NCI-H1694 treated with DMSO at 0.1 percent for 48 hours (cell line): ENCODE data around the gene IFNL4.
"Not testable (repeated sequence)": the region's sequence is repeated elsewhere in the genome, so short reads cannot be mapped to it uniquely, and the experiment has no call there.

Source experiments
- DNase-seq: peaks from one replicate; lab custom pipeline; 2025; lab: John Stamatoyannopoulos, UW

The IFNL4 gene

DNA sequence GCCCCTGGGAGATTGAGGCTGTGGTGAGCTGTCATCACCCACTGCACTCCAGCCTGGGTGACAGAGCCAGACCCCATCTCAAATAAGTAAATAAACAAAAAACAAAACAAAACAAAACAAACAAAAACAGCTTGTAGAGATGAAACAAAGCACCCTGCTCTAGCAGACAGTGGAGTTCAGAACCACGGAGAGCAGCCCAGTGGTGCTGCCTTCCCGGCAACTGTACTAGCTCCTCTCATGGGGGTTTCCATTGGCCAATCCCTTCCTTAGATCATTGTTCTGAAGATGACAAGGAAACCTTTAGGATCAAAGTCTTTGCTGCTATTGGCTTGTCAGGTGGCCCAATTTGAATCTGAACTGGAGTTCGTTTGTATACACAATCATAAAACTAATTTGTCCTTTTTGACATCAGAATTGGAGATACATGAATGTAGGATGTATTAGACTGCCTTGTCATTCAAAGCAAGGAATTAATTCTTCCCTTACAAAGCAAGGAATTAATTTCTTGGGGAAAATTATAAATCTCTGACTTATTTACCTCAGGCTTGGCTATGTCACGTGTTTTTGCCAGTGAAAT is 24.9 kb downstream of the IFNL4 start:
- DNase-seq, result no peak

DNA sequence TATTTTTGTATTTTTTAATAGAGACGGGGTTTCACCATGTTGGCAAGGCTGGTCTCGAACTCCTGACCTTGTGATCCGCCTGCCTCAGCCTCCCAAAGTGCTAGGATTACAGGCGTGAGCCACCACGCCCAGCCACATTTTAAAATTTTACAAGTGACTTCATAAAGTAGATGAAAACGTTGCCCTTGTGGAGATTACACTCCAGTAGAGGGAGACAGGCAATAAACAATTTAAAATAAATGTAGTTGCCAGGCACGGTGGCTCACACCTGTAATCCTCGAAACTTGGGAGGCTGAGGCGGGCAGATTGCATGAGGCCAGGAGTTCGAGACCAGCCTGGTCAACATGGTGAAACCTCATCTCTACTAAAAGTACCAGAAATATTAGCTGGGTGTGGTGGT is 29.5 kb downstream of the IFNL4 start:
- not testable (repeated sequence) for DNase-seq

DNA sequence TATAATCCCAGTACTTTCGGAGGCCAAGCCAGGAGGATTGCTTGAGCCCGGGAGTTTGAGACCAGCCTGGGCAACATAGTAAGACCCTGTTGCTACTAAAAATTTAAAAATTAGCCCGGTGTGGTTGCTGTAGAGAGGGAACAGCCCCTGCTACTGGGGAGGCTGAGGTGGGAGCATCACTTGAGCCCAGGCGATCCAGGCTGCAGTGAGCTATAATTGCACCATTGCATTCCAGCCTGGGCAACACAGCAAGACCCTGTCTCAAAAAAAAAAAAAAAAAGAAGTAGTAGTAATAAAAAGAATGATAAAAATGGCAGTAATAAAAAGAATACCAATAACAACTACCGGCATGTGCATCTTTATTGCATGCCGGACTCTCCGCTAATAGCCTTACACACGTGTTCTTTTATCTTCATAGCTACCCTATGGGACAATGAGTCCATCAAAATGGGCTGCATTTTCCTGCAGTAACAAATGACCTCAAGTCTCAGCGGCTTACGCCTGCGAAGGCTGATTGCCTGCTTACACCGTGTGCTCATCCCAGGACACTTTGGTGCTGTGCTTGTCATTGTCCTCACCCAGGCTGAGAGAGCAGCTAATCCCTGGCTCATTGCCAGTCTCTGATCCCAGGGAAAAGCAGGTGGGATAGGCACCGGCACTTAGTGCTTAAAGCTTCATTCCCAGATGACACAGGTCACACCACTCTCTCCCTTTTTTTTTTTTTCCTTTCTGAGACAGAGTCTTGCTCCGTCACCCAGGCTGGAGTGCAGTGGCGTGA is 30.2 kb downstream of the IFNL4 start:
- no peak for DNase-seq

DNA sequence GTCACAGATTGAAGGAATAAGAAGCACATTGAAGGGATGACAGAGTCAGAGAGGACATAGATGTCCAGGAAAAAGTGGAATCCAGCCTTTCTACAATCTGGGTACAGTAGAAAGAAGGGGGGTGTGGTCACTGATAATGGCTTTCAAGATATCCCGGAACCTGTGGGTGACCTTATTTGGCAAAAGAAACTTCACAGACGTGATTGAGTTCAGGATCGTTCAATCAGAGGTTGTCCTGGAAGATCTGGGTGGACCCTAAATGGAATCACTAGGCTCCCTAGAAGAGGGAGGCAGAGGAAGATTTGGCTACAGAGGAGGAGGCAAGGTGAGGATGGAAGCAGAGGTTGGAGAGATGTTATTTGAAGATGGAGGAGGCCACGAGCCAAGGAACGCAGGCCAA is 31.6 kb downstream of the IFNL4 start:
- no peak for DNase-seq

DNA sequence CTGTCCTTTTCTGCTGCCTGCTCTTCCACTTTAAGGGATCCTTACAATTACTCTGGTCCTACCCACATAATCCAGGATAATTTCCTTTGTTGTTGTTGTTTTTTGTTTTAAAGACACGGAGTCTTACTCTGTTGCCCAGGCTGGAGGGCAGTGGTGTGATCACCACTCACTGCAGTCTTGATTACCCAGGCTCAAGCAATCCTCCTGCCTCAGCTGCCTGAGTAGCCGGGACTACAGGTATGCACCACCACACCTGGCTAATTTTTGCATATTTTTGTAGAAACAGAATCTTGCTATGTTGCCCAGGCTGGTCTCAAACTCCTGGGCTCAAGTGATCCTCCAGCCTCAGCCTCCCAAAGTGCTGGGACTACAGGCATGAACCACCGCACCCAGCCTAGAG is 33.3 kb downstream of the IFNL4 start:
- not testable (repeated sequence) for DNase-seq

DNA sequence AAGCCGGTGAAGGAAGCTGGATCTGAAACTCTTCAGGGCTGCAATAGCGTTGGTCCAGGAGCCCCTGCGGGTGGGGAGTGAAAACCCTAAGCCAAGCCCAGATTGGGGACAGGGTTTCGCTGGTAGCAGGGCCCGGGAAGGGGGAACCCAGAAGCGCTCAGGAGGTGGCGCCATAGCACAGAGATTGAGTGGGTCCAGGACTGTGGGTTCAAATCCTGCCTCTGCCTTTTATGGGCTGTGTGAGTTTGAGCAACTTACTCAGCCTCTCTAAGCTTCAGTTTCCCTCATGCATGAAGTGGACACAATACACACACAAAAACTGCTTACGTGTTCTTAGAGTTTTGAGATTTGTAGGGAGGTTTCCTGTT is 36.3 kb downstream of the IFNL4 start:
- DNase-seq, result peak; percentile 3

DNA sequence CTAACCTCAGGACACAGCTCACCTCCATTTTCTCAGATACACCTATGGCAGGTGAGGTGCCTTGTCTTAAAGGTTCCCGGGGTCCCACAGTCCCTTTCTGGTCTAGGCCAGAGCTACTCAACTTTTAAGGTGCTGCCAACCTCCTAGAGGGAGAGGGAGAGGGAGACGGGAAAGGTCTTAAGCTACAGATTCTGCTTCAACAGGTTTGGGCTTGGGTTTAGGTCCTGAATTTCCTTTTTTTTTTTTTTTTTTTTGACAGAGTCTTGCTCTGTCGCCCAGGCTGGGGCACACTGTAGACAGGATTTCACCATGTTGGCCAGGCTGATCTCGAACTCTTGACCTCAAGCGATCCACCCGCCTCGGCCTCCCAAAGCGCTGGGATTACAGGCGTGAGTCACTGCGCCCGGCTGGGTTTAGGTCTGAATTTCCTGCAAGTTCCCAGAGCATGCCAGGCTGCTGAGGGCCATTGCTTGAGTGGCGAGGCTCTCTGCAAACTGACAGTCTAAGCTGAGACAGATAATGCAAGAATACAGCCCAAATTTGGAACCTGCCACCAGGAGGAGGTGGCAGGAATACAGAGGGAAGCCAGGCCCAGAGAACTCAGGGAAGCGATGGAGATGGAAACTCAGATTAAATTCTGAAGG is 36.8 kb downstream of the IFNL4 start:
- DNase-seq, result no peak

DNA sequence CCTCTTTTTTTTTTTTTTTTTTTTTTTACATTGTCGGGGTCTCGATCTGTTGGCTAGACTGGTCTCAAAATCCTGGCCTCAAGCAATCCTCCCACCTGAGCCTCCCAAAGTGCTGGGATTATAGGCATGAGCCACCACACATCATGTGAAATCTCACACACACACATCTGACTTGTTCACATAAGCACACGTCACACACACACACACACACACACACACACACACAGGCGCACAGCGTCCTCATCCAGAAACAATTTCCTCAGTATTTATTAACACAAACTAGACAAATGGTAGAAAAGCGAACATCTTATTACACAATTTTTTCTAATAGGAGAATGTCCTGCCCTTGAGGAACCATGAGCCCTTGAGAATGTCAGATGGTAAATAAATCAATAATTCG is 39.5 kb downstream of the IFNL4 start:
- DNase-seq, result no peak

DNA sequence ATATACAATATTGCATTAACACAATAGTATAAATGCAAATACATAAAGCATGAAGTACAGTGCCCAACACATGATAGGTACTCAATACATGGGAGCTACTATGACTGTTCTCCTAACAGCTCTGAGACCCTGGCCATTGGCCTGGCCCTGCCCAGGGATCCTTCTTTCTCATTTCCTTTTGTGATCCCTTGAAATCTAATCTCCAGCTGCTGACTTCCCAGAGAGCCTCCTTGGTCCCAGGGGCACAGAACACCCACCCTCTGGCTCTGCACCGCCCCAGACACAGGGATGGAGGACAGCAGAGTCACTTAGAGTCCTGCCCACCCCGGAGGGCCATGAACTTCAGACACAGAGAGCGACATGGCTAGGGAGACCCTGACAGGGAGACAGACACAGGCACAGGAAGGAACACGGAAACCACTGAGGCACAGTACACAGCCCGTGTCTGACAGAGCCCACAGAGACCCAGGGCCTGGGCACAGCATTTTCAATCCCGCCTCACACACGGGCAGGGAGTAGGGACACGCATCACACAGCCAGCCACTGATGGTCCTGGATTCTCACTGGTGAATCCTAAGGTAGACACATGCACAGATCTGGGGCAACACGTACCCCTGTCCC is 40.4 kb downstream of the IFNL4 start:
- no peak for DNase-seq

DNA sequence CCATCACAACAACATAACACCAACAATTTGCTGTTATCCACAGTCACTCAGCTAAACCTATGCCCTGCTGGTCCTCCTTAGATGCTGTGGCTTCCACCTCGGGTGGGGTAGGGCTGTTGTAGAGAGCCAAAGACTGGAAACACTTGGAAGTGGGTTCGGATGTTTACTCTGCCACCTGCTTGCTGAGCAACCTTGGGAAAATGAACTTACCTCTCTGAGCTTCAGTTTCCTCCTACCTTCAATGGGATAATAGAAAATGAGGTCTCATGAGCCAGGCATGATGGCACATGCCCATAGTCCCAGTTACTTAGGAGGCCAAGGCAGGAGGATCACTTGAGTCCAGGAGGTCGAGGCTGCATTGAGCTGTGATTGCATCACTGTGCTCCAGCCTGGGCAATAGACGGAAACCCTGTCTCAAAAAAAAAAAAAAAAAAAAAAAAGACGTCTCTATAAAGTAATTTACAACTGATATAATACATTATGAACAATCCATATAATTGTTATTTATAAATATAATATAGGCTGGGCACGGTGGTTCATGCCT is 41.3 kb downstream of the IFNL4 start:
- no peak for DNase-seq

DNA sequence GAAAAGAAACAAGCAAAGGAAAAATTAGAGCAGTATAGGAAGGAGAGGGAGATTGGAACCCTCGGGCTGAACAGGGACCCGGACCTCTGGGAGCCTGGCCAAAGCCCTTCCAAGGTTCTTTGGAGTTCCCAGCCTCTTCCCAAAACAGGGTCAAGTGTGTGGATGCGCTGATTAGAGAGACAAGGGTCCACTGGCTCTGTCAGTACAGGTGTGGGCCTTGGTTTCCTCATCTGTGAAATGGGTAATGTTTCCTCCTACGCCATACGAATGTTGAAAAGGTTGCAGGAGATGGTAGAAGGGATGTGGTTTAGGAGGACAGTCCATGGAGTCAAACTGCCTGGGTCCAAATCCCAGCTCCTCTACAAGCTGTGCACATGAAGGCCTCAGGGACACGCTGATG is 42.5 kb downstream of the IFNL4 start:
- no peak for DNase-seq

DNA sequence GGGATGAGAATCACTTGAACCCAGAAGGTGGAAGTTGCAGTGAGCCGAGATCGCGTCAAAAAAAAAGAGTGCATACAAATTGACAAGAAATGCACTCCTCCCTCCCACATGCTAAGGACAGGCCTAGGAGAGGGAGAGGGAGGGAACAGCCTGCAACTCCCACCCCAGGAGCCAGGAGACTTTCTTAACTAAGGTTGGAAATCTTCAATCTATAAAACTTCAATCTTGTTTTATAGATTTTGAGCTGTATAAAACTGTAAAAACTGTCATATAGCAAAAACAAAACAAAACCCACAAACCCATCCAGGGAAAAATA is 43.2 kb downstream of the IFNL4 start:
- DNase-seq, result no peak

DNA sequence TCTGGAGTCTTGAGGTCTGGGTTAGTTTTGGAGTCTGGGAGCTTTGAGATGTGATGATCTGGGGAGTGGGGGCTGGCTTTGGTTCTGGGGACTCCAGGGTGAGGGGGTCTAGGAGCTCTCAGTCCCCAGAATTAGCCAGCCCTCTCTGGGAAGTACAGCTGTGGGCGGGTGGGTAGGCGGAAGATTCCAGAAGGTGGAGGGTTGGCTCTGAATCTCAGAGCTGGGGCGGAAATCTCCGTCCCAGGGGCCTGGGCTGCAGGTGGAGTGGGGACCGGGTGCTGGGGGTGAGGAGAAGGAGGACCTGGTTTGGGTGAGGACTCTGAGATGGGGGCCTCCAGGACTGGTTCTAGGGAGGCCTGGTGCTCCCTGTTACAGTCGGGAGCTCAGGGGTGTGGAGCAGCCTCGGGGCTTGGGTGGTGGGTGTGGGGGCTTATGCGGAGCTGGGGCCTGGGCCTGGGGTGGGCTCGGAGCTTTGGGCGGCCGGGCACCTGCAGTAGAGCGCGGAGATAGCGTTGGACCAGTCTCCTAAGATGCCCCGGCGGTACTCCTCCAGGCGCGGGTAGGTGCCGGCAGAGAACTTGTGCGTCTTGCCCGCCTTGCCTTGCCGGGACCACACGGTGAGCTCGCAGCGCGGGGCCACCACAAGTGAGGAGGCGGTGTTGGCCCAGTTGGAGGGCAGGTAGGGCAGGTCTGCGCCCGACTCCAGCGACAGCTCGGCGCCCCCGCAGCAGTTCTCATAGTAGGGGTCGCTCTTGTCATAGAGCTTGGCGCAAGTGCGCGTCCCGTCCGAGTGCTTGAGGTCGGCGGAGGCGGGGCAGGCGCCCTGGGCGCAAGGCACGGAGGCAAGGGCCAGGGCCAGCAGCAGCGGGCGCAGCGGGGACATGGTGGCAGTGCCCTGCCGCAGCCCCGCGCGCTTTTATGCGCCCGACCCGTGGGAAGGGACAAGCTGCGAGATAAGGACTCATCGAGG is 45.0 kb downstream of the IFNL4 start, which contains the start of gene SYCN:
SYCN (minus strand) TSS at position 892 of the 970 bp plus-strand sequence; CDS start at position 883, 9 bp downstream.
- no peak for DNase-seq

DNA sequence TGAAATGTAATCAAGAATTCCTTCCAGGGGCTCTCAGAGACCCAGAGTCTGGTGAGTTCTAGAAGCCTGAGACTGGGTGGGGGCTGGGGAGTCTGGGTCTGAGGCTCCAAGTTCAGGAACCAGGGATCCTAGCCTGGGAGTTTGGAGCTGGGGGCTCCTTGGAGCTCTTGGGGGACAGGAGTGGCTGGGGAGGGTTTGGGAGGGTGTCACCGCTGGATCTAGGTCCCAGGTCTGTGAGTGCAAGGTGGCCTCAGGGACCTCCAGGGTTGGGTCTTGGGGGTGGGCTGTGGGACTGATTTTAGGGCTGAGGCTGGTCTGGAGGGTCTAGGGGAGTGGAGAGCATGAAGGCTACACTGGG is 45.7 kb downstream of the IFNL4 start:
- DNase-seq, result no peak

DNA sequence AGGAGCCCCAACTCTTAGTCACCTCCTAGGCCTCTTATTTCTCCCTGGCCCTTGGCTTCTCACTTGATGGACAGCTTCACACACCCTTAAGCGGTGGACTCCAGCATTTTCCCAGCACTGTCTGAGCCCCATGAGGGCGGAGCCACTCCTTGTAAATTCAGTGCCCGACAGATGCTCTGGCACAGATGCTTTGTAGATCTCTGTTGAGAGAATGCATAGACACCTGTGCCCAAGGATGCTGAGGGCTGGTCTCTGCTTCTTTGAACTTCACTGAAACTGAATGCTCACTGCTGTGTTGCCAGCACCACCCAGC is 47.9 kb downstream of the IFNL4 start:
- DNase-seq, result peak; percentile 46

DNA sequence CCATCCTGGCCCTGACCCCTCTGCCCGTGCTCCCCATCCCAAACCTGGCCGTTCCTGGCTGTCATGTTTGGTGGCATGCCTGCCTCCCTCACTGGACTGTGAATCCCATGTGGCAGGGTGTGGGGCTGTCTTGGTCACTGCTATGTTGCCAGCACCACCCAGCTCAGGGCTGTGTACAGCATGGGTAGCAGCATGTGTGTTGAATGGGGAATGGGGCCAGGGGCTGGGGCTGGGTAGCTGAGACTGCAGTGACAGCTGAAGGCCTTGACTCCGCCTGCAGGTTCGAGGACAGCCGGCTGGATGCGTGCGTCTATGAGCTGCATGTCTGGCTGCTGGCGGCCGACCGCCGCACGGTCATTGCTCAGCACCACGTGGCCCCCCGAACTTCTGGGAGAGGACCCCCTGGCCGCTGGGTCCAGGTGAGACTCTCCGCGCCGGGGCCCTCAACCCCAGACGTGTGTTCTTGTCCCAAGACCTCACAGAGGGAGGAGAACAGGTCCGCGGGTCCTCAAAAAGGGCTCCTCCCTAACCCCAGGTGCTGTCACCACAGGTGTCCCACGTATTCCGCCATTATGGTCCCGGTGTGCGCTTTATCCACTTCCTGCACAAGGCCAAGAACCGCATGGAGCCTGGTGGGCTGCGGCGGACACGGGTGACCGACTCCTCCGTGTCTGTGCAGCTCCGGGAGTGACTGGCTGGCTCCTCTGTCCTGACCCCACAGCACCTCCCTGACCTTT is 48.4 kb downstream of the IFNL4 start:
- DNase-seq, result no peak

DNA sequence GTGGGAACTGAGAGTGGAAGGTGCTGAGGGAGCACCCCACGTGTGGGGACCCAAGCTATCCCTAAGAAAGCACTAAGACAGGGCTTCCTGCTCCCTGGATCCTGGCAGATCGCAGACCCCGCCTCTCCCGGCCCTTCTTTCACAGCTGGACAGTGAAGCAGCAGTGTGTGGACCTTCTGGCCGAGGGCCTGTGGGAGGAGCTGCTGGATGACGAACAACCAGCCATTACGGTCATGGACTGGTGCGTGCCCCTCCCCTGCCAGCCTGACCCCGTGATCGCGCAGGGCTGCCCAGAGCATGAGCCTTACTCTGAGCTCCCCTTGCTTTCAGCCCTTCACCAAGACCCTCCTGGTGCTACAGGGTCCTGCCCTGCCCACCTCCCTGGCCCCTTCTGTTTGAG is 49.6 kb downstream of the IFNL4 start:
- no peak for DNase-seq

DNA sequence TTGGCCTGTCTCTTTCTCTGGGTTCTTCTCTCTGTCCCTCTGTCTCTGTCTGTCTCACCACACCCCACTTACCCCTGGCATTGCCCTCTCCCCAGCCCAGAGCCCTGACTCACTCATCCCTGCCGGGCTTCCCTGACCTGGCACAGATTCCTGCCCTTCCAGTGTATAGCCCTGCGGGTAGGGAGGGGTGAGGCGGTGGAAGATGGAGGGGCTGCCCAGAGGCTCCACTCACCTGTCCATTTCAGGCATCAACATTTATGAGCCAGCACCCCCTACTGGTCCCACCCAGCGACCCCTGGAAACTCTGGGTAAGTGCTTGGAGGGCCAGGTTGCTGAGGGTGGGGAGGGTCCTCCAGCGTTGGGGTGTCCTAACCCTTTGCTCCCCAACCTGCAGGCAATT is 50.8 kb downstream of the IFNL4 start:
- DNase-seq, result no peak

DNA sequence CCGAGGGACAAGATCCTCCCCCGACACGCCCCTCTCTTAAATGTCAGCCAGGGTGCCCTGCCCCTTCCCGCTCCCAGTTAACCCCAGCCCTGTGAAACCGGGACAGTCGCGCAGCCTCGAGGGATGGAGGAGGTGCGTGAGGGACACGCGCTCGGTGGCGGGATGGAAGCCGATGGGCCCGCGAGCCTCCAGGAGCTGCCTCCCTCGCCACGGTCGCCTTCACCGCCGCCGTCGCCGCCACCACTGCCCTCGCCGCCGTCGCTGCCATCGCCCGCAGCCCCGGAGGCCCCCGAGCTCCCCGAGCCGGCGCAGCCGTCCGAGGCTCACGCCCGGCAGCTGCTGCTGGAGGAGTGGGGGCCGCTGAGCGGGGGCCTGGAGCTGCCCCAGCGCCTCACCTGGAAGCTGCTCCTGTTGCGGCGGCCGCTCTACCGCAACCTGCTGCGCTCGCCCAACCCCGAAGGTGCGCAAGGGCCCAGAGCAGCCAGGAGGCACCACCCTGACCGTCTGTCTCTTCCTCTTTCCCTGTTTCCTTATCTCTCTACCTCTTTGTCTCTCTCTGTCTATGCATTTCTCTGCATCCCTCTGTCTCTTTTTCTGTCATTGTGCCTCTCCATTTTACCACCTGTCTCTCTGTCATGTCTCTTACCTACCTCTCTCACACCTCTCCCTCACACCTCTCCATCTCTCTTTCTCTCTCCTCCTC is 51.6 kb downstream of the IFNL4 start, which contains the start of gene NCCRP1:
NCCRP1 (plus strand) TSS at position 105 of the 703 bp plus-strand sequence; CDS start at position 124, 19 bp downstream.
- no peak for DNase-seq

DNA sequence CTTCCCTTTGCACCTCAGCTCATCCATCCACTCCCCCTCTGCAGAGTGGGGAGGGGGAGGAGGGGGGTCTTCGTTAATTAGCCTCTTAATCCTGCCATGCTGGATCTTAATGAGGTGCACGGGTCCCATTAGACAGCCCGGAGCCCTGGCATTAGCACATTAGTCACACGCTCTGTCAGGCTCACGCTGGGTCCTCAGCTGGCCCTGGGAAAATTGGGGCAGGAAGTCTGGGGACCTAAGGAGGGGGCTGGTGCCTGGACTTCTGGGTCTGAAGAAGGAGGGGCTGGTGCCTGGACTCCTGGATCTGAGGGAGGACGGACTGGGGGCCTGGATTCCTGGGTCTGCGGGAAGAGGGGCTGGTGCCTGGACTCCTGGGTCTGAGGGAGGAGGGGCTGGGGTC is 52.3 kb downstream of the IFNL4 start:
- no peak for DNase-seq
